ENCODE measurements around the gene BIRC2.
A peak's percentile ranks its signal among the peaks of the same experiment; 100 is the strongest.

The BIRC2 gene

GRCh38 chr11:102313238-102313940 lies 33.6 kb upstream of the BIRC2 start:
- peak overlapping the region; percentile 75 for H3K4me3 ChIP-seq (ENCODE audit: low read length)
- H3K9ac ChIP-seq (ENCODE audit: low read length) = peak overlapping the region; percentile 73
- DNase-seq (ENCODE audit: low read depth) = peak; percentile 41
- H3K9me3 ChIP-seq (ENCODE audit: control insufficient read depth, low read length) = no peaks in the 10 kb centered on the region
- no peaks in the 10 kb centered on the region for H3K36me3 ChIP-seq (ENCODE audit: control insufficient read depth, insufficient read depth, low read length, severe bottlenecking)
- H3K4me1 ChIP-seq (ENCODE audit: control insufficient read depth, insufficient read depth, low read length) = peaks cover 19% of the 10 kb centered on the region
- H3K27me3 ChIP-seq (replicated peaks; ENCODE audit: control insufficient read depth, insufficient read depth, low read length) = no peaks in the 10 kb centered on the region

- DNase-seq (ENCODE audit: low read depth) = no peak
- Histone ChIP-seq H3K9me3 (ENCODE audit: control insufficient read depth, low read length) (no peaks in the 10 kb centered on the region), H3K27me3 (replicated peaks; ENCODE audit: control insufficient read depth, insufficient read depth, low read length) (no peaks in the 10 kb centered on the region), H3K4me1 (ENCODE audit: control insufficient read depth, insufficient read depth, low read length) (peaks cover 19% of the 10 kb centered on the region), H3K4me3 (ENCODE audit: low read length) (no peak overlapping the region), H3K36me3 (ENCODE audit: control insufficient read depth, insufficient read depth, low read length, severe bottlenecking) (no peaks in the 10 kb centered on the region), H3K9ac (ENCODE audit: low read length) (no peak overlapping the region)
Measured at GRCh38 chr11:102314784-102315183, 32.2 kb upstream of the BIRC2 start.

- Histone ChIP-seq H3K9me3 (ENCODE audit: control insufficient read depth, low read length) (no peaks in the 10 kb centered on the region), H3K36me3 (ENCODE audit: control insufficient read depth, insufficient read depth, low read length, severe bottlenecking) (no peaks in the 10 kb centered on the region), H3K9ac (ENCODE audit: low read length) (no peak overlapping the region), H3K27me3 (replicated peaks; ENCODE audit: control insufficient read depth, insufficient read depth, low read length) (no peaks in the 10 kb centered on the region), H3K4me1 (ENCODE audit: control insufficient read depth, insufficient read depth, low read length) (peaks cover 19% of the 10 kb centered on the region), H3K4me3 (ENCODE audit: low read length) (no peak overlapping the region)
- no peak for DNase-seq (ENCODE audit: low read depth)
Measured at GRCh38 chr11:102316346-102316904, 30.6 kb upstream of the BIRC2 start.

GRCh38 chr11:102317099-102317767 lies 29.8 kb upstream of the BIRC2 start, which contains the start of gene BIRC3:
Gene BIRC3 (plus strand): TSS chr11:102317484. CDS start chr11:102324510, 7,026 bp downstream.
- Histone ChIP-seq H3K9ac (ENCODE audit: low read length) (peak within 1 kb of the TSS; percentile 80), H3K27me3 (replicated peaks; ENCODE audit: control insufficient read depth, insufficient read depth, low read length) (no peaks in the 10 kb centered on the region), H3K36me3 (ENCODE audit: control insufficient read depth, insufficient read depth, low read length, severe bottlenecking) (no peaks in the 10 kb centered on the region), H3K9me3 (ENCODE audit: control insufficient read depth, low read length) (no peaks in the 10 kb centered on the region), H3K4me1 (ENCODE audit: control insufficient read depth, insufficient read depth, low read length) (peaks cover 19% of the 10 kb centered on the region), H3K4me3 (ENCODE audit: low read length) (peak within 1 kb of the TSS; percentile 88)
- peak; percentile 85 for DNase-seq (ENCODE audit: low read depth)

GRCh38 chr11:102317768-102318103 lies 29.3 kb upstream of the BIRC2 start:
- H3K4me3 ChIP-seq (ENCODE audit: low read length) = peak overlapping the region; percentile 88
- H3K9ac ChIP-seq (ENCODE audit: low read length) = peak overlapping the region; percentile 80
- H3K4me1 ChIP-seq (ENCODE audit: control insufficient read depth, insufficient read depth, low read length) = peaks cover 14% of the 10 kb centered on the region
- H3K9me3 ChIP-seq (ENCODE audit: control insufficient read depth, low read length) = no peaks in the 10 kb centered on the region
- H3K36me3 ChIP-seq (ENCODE audit: control insufficient read depth, insufficient read depth, low read length, severe bottlenecking) = no peaks in the 10 kb centered on the region
- no peaks in the 10 kb centered on the region for H3K27me3 ChIP-seq (replicated peaks; ENCODE audit: control insufficient read depth, insufficient read depth, low read length)
- no peak for DNase-seq (ENCODE audit: low read depth)

DNA sequence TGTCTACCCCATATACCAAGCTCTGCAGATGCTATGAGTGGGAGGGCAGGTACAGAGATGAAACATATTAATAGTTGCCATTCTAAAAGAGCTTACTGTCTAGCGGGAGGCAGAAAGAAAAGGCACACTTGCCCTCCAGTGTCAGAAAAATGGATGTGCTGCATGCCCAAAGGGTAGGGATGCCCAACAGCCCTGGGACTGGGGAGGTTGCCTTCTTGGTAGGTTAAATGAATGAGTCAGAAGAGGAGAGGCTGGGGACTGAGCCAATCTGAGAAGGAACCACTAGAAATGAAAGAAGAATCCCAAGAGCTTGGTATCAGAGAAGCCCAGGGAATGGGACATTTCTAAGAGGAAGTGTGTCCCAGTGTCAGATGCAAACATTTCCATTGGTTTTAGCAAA lies 28.5 kb upstream of the BIRC2 start:
- Histone ChIP-seq H3K9ac (ENCODE audit: low read length) (no peak overlapping the region), H3K4me3 (ENCODE audit: low read length) (no peak overlapping the region), H3K27me3 (replicated peaks; ENCODE audit: control insufficient read depth, insufficient read depth, low read length) (no peaks in the 10 kb centered on the region), H3K36me3 (ENCODE audit: control insufficient read depth, insufficient read depth, low read length, severe bottlenecking) (no peaks in the 10 kb centered on the region), H3K9me3 (ENCODE audit: control insufficient read depth, low read length) (no peaks in the 10 kb centered on the region), H3K4me1 (ENCODE audit: control insufficient read depth, insufficient read depth, low read length) (peaks cover 16% of the 10 kb centered on the region)
- DNase-seq (ENCODE audit: low read depth) = no peak

- no peaks in the 10 kb centered on the region for H3K9me3 ChIP-seq (ENCODE audit: control insufficient read depth, low read length)
- no peak overlapping the region for H3K4me3 ChIP-seq (ENCODE audit: low read length)
- DNase-seq (ENCODE audit: low read depth) = no peak
- no peaks in the 10 kb centered on the region for H3K27me3 ChIP-seq (replicated peaks; ENCODE audit: control insufficient read depth, insufficient read depth, low read length)
- no peaks in the 10 kb centered on the region for H3K36me3 ChIP-seq (ENCODE audit: control insufficient read depth, insufficient read depth, low read length, severe bottlenecking)
- peaks cover 13% of the 10 kb centered on the region for H3K4me1 ChIP-seq (ENCODE audit: control insufficient read depth, insufficient read depth, low read length)
- no peak overlapping the region for H3K9ac ChIP-seq (ENCODE audit: low read length)
Measured at GRCh38 chr11:102319544-102319943, 27.5 kb upstream of the BIRC2 start.

GRCh38 chr11:102320188-102320587 lies 26.8 kb upstream of the BIRC2 start:
- Histone ChIP-seq H3K9ac (ENCODE audit: low read length) (no peak overlapping the region), H3K4me3 (ENCODE audit: low read length) (no peak overlapping the region), H3K4me1 (ENCODE audit: control insufficient read depth, insufficient read depth, low read length) (peaks cover 13% of the 10 kb centered on the region), H3K36me3 (ENCODE audit: control insufficient read depth, insufficient read depth, low read length, severe bottlenecking) (no peaks in the 10 kb centered on the region), H3K9me3 (ENCODE audit: control insufficient read depth, low read length) (no peaks in the 10 kb centered on the region), H3K27me3 (replicated peaks; ENCODE audit: control insufficient read depth, insufficient read depth, low read length) (no peaks in the 10 kb centered on the region)
- no peak for DNase-seq (ENCODE audit: low read depth)

- H3K36me3 ChIP-seq (ENCODE audit: control insufficient read depth, insufficient read depth, low read length, severe bottlenecking) = no peaks in the 10 kb centered on the region
- no peak for DNase-seq (ENCODE audit: low read depth)
- no peak overlapping the region for H3K9ac ChIP-seq (ENCODE audit: low read length)
- H3K4me1 ChIP-seq (ENCODE audit: control insufficient read depth, insufficient read depth, low read length) = peaks cover 13% of the 10 kb centered on the region
- no peaks in the 10 kb centered on the region for H3K27me3 ChIP-seq (replicated peaks; ENCODE audit: control insufficient read depth, insufficient read depth, low read length)
- H3K4me3 ChIP-seq (ENCODE audit: low read length) = no peak overlapping the region
- H3K9me3 ChIP-seq (ENCODE audit: control insufficient read depth, low read length) = no peaks in the 10 kb centered on the region
Measured at GRCh38 chr11:102320679-102321078, 26.3 kb upstream of the BIRC2 start.

DNA sequence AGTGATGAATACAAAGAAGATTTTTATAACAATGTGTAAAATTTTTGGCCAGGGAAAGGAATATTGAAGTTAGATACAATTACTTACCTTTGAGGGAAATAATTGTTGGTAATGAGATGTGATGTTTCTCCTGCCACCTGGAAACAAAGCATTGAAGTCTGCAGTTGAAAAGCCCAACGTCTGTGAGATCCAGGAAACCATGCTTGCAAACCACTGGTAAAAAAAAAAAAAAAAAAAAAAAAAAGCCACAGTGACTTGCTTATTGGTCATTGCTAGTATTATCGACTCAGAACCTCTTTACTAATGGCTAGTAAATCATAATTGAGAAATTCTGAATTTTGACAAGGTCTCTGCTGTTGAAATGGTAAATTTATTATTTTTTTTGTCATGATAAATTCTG lies 24.5 kb upstream of the BIRC2 start:
- Histone ChIP-seq H3K36me3 (ENCODE audit: control insufficient read depth, insufficient read depth, low read length, severe bottlenecking) (no peaks in the 10 kb centered on the region), H3K27me3 (replicated peaks; ENCODE audit: control insufficient read depth, insufficient read depth, low read length) (no peaks in the 10 kb centered on the region), H3K9me3 (ENCODE audit: control insufficient read depth, low read length) (no peaks in the 10 kb centered on the region), H3K9ac (ENCODE audit: low read length) (no peak overlapping the region), H3K4me1 (ENCODE audit: control insufficient read depth, insufficient read depth, low read length) (peaks cover 13% of the 10 kb centered on the region), H3K4me3 (ENCODE audit: low read length) (no peak overlapping the region)
- no peak for DNase-seq (ENCODE audit: low read depth)

DNA sequence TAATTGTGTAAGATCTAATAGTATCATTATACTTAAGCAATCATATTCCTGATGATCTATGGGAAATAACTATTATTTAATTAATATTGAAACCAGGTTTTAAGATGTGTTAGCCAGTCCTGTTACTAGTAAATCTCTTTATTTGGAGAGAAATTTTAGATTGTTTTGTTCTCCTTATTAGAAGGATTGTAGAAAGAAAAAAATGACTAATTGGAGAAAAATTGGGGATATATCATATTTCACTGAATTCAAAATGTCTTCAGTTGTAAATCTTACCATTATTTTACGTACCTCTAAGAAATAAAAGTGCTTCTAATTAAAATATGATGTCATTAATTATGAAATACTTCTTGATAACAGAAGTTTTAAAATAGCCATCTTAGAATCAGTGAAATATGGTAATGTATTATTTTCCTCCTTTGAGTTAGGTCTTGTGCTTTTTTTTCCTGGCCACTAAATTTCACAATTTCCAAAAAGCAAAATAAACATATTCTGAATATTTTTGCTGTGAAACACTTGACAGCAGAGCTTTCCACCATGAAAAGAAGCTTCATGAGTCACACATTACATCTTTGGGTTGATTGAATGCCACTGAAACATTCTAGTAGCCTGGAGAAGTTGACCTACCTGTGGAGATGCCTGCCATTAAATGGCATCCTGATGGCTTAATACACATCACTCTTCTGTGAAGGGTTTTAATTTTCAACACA lies 23.3 kb upstream of the BIRC2 start:
- Histone ChIP-seq H3K4me3 (ENCODE audit: low read length) (no peak overlapping the region), H3K27me3 (replicated peaks; ENCODE audit: control insufficient read depth, insufficient read depth, low read length) (no peaks in the 10 kb centered on the region), H3K4me1 (ENCODE audit: control insufficient read depth, insufficient read depth, low read length) (peaks cover 9% of the 10 kb centered on the region), H3K9me3 (ENCODE audit: control insufficient read depth, low read length) (no peaks in the 10 kb centered on the region), H3K9ac (ENCODE audit: low read length) (no peak overlapping the region), H3K36me3 (ENCODE audit: control insufficient read depth, insufficient read depth, low read length, severe bottlenecking) (no peaks in the 10 kb centered on the region)
- peak; percentile 82 for DNase-seq (ENCODE audit: low read depth)
